Iris pigment epithelial cell (primary cell): ENCODE data around the gene ERGIC1.
"Not testable (repeated sequence)": the region's sequence is repeated elsewhere in the genome, so short reads cannot be mapped to it uniquely, and the experiment has no call there.

Source experiments
- DNase-seq: peaks from one replicate; pipeline ENCODE4 v3.0.0-alpha.2; 2011; ENCODE audit warnings: low read depth

The ERGIC1 gene

GRCh38 chr5:172833686-172834414, at the start of gene ERGIC1:
TSS of gene ERGIC1 (plus strand) at chr5:172834251. CDS start at chr5:172834414, 163 bp downstream.
- DNase-seq = peak; percentile 84

GRCh38 chr5:172785429-172786088, 48.5 kb upstream of the ERGIC1 start:
- DNase-seq = no peak

GRCh38 chr5:172786736-172787462, 47.2 kb upstream of the ERGIC1 start:
- no peak for DNase-seq

- not testable (repeated sequence) for DNase-seq
These were observed 46.5 kb upstream of the ERGIC1 start for GRCh38 chr5:172787538-172787937.

- DNase-seq = peak; percentile 53
These were observed 45.0 kb upstream of the ERGIC1 start for GRCh38 chr5:172788771-172789686.

- no peak for DNase-seq
These were observed 44.2 kb upstream of the ERGIC1 start for GRCh38 chr5:172789687-172790495.

GRCh38 chr5:172790496-172790889, 43.6 kb upstream of the ERGIC1 start:
- no peak for DNase-seq

- DNase-seq = no peak
These were observed 42.8 kb upstream of the ERGIC1 start for GRCh38 chr5:172791286-172791685.

- no peak for DNase-seq
These were observed 42.2 kb upstream of the ERGIC1 start for GRCh38 chr5:172791726-172792445.

- DNase-seq = no peak
These were observed 41.1 kb upstream of the ERGIC1 start for GRCh38 chr5:172792701-172793570.

GRCh38 chr5:172793577-172794488, 40.2 kb upstream of the ERGIC1 start:
- peak; percentile 72 for DNase-seq

GRCh38 chr5:172795318-172795977, 38.6 kb upstream of the ERGIC1 start:
- peak; percentile 93 for DNase-seq

- DNase-seq = no peak
These were observed 37.7 kb upstream of the ERGIC1 start for GRCh38 chr5:172796306-172796705.

- no peak for DNase-seq
These were observed 36.3 kb upstream of the ERGIC1 start for GRCh38 chr5:172797771-172798191.

GRCh38 chr5:172798422-172799215, 35.4 kb upstream of the ERGIC1 start:
- peak; percentile 96 for DNase-seq

GRCh38 chr5:172799416-172799815, 34.6 kb upstream of the ERGIC1 start:
- DNase-seq = no peak

GRCh38 chr5:172800088-172800551, 33.9 kb upstream of the ERGIC1 start:
- peak; percentile 100 for DNase-seq
